Nucleus accumbens (tissue), 56 donors: Measurements from ENCODE around the gene PTPRG.
"Not testable (repeated sequence)": the region's sequence is repeated elsewhere in the genome, so short reads cannot be mapped to it uniquely, and the experiment has no call there.

ENCODE experiments used
- DNase-seq, 56 donors: peaks; one replicate each; lab custom pipeline; 2025; lab: John Stamatoyannopoulos, UW

PTPRG gene

DNA sequence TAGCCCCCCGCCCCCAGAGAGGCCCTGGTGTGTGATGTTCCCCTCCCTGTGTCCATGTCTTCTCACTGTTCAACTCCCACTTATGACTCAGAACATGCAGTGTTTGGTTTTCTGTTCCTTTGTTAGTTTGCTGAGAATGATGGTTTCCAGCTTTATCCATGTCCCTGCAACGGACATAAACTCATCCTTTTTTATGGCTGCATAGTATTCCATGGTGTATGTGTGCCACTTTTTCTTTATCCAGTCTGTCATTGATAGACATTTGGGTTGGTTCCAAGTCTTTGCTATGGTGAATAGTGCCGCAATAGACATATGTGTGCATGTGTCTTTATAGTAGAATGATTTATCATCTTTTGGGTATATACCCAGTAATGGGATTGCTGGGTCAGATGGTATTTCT lies 149.5 kb downstream of the PTPRG start:
- not testable (repeated sequence) for DNase-seq

DNA sequence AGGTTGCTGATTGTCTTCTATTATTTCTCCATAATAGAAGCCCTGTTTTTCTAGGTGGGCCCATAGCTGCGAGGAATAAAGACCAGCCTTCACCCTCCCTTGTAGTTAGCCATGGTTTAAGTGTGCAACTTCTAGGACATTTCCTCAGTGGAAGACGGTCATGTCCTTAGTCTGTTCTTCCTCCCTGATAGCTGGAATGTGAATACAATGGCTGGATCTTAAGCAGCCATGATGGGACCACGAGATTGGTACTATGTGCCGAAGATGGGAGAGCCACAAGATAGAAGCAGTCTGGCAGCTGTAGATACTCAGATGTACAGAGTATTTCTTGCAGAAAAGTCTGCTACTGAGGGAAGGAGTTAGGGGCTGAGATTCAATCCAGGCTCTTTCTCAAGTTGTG lies 152.9 kb downstream of the PTPRG start:
- DNase-seq = no peak

DNA sequence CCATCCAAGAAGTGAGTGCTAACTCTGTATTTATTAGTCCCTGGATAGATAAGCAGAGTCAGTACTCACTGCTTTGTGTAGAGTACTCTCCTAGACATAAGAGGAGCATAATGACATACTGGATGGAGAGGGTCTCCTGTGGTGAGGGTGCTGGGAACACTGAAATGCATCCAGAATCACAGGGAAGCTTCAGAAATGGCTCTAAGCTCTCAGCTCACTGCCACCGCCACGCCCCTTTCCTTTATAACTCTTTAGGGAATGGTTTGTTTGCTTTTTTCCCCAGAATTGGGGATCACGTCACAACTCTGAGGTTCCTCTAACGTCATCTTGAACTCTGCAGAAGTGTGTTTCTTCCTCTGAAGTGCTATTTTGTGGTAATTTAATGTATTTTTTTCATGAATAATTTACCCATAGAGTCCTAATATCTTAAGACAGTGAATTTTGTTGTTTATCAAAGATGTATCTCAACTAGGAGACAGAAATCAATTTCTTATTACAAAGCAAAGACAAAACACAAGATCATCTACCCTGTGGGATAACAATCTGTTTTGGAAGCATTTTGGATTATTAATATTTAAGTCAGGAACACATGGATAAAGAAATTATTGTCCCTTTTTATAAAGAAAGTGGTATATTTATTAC lies 154.6 kb downstream of the PTPRG start:
- no peak for DNase-seq

DNA sequence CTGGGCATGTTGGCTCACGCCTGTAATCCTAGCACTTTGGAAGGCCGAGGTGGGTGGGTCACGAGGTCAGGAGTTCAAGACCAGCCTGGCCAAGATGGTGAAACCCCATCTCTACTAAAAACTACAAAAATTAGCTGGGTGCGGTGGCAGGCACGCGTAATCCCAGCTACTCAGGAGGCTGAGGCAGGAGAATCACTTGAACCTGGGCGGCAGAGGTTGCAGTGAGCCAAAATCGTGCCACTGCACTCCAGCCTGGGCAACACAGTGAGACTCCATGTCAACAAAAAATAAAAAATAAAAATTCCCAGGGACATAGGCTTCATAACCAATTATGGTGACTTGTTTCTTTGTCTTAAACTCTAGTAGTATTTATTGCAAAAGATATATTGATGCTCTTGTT lies 155.3 kb downstream of the PTPRG start:
- not testable (repeated sequence) for DNase-seq

DNA sequence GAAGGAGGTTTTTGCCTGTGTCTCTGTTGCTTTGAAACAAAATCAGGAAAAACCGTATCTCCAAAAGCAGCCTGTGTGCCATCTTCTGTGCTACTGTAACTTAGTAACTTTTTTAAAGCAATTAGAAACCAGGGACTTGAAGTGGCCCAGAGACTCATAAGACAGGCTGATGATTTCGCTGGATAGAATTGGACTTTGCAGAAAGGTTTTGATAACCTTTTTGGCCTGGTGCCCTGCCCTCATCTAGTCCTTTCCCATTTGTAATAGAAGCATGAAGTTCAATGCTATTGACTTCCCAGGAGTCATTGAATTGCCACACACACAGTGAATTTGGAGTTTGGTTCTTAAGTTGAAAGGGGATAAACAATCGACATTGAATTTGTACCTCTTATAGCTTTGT lies 157.2 kb downstream of the PTPRG start:
- DNase-seq = no peak

DNA sequence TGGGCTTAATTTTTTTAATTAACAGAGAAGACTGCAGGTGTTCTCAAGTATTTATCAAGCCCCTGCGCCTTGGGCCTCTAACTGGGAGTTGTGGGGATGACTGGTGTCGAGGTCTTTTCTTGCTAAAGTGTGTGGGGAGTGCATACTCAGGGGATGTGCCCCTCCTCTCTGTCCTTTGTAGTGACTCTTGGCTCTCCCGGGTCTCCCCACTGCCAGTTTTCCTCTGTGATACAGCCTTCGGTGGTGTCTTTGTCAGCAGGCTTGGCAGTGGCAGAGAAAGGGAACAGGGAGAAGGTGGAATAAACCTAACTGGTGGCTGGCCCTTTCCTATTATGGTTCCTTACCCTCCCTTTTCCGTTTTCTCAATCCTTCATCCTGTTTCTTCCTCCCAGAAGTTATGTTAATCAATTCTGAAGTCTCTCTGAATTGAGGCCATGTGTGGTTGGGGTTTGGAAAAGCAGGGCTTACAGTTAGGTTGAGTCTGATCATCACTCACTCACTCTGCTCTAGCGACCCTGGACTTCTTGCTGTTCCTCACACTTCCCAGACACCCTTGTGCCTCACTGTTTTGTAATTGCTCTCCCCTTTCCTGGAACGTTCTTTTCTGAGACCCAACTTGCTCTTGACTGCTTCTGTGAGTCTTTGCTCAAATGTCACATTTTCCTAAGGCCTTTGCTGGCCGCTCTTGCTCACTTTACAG lies 158.1 kb downstream of the PTPRG start:
- DNase-seq = peak in 3 of 56 donors; percentile 1 to 6 (median 5)

DNA sequence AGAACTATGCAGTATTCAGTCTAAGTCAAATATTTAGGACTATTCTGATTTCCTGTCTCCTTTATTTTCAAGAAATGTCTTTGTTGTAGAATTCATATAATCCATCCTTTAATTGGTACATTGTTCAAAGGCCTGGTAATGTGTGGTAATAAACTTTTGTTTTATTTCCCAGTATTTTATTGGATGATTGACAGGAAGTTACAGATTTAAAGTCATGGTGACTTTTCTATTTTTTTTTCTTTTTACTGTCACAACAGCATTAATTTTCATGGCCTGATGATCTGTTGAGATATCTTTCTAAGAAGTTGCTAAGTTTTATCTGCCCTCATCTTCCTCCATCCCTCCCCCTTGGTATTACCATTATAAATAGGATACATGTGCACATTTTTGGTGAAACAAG lies 161.7 kb downstream of the PTPRG start:
- no peak for DNase-seq

DNA sequence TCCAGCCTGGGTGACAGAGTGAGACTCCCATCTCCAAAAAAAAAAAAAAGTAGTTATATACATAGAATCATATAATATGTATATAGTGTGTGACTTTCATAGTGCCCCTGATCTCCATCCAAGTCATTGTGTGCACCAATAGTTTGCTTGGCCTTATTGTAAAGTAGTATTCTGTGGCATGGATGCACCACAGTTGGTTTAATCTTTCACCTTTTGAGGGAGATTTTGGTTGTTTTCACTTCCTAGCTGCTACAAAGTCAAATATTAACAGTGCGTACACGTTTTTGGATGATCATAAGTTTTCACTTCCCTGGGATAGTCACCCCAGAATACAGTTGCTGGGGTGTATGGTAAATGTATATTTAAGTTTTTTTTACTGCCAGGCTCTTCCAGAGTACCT lies 162.8 kb downstream of the PTPRG start:
- no peak for DNase-seq

DNA sequence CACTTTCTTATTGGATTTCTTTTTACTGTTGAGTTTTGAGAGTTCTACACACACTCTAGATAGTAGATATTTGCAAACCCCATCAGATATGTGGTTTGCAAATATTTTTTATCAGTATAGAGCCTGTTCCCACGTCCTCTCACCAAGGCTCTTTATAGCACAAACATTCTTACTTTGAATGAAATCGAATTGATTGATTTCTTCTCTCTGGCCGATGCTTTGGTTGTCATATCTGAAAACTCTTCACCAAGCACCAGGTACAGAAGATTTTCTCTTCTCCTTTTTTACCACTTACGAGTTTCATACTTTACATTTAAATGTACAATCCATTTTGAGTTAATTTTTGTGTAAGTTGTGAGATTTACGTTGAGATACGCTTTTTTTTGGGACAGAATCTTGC lies 163.4 kb downstream of the PTPRG start:
- no peak for DNase-seq

DNA sequence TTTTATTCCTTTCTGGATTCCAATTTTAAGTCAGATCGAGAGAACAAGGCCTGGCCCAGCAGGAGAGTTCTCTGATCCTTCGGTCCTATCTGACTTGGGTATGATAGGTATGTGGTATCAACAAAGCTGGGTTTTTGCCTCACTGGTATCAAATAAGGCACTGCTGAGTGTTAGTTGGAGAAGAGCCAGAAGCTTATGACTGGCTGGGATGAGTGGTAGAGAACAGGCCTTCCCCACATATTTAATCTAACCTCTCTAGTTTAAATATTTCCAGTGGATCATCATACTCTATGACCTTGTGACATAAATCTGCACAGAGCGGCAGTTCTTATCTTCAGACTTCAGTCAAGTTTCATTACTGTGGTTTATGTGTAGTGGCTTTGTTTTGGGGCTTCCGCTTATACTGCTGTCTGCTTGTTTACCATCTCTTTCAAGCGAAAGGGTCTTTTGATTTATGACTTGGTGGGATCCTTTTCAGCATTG lies 164.5 kb downstream of the PTPRG start:
- no peak for DNase-seq

DNA sequence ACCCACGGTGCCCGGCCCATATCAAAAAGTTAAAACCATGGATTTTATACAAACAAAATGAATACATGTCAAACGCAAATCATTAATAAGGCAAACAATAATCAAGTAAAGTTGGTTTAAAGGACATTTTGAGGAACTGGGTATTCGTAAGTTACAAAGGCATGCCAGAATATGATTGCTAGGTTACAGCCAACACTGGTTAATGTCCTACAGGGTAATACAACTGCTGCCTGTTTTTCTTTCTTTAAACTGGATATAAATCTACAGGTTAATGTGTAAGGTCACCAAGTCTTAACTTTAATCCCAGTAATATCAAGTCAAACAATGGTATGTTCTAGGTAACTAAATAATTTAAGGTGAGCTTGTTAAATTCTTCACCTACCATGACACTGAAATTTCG lies 166.1 kb downstream of the PTPRG start:
- no peak for DNase-seq

DNA sequence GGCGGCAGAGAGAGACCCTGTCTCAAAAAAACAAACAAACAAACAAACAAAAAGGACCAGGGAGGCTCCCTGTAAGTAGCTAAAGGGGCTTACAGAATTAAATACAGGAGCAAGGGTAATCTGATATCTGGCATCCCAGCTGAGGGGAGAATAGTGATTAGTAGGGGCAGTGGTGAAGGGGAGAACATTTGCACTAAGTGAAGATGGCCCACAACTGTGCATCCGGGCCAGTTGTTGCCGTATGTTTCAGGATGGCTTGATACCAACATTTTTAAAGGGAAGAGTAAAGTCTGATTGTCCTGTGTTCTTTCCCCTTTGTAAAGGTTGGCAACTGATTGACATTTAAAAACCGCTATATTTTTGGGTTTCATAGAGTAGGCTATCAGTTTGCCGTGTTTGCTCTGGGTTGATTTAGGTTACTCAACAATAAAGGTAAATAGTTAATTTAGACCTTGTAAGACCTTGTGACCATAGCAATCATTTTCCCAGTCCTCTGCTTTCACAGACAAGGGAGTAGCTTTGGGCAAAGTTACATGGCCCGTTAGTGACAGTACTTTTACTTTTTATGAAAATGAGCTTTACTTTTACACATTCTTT lies 167.8 kb downstream of the PTPRG start:
- DNase-seq = no peak

DNA sequence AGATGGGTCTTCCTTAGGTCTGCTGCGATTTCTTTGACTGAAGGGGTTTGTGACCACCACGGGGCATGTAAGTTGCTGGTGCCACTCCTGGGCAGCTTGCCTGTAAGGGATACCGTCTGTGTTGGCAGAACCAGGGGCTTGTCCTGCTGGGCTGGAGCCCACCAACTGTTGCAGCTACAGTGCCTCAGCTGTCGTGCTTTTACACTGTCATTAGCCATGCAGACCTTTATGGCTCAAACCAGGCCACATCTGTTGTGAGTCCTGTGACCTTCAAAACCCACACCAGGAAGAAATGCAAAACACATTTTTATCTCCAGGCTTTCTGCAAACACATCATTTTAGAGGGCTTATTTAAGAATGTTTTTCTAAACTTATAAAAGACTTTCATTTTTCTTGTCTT lies 168.7 kb downstream of the PTPRG start:
- DNase-seq = no peak

DNA sequence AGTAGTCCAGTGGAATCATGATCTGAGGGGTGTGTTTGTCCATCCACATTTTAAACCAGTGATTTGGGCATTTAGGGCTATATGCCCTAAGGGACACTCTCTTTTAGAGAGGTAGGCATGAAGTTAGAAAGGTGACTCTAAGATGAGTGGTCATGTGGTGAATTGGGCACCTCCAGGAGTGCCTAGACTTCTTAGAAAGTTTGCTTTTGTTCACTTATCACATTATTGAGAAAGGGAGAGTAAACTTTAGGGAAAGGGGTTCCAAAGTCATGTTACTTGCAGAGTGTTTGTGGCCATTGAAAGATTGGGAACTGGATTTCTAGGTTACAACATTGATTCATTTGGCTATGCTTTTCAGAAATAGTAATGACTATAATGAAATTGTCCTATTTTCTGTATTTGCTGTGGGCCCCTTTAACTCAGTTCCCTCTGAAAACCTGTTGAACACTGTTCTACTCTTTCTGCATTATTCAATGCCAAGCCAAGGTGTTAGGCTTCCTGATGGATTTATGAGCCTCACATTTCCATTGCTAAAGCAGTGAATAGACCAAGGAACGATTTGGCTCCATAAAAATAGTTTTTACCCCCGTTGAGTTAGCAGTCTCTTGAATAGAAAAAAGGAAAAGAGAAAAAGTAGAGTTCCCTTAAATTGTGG lies 169.3 kb downstream of the PTPRG start:
- no peak for DNase-seq

DNA sequence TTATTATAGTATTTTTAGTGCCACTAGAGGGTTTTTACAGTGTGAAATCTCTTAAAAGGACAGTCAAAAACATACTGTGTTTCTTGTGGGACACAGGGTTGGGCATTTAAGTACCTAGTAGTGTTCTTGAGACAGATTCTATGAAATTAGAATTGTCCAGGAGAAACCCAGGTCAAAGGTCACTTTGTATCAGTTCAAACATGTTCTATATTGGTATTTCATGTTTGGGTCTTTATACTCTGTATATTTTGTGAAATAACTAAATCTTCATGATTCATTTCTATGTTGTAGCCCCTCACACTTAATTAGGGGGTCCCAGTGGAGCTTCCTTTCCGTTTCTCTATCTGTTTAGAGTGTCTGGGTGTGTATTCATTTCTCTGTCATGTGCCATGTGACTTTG lies 171.6 kb downstream of the PTPRG start:
- no peak for DNase-seq

DNA sequence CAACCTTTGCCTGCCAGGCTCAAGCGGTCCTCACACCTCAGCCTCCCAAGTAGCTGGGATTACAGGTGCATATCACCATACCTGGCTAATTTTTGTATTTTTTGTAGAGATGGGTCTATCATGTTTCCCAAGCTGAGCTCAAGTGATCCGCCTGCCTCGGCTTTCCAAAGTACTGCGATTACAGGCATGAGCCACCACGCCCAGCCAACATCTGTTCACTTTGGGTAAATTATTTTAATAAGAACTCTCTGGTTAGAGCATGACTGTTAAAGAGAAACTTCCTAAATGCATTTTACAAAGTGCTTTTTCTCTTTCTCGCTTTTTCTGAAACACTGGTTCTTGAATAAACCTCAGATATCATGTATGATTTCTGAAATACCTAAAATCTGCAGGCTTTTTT lies 172.5 kb downstream of the PTPRG start:
- no peak for DNase-seq

DNA sequence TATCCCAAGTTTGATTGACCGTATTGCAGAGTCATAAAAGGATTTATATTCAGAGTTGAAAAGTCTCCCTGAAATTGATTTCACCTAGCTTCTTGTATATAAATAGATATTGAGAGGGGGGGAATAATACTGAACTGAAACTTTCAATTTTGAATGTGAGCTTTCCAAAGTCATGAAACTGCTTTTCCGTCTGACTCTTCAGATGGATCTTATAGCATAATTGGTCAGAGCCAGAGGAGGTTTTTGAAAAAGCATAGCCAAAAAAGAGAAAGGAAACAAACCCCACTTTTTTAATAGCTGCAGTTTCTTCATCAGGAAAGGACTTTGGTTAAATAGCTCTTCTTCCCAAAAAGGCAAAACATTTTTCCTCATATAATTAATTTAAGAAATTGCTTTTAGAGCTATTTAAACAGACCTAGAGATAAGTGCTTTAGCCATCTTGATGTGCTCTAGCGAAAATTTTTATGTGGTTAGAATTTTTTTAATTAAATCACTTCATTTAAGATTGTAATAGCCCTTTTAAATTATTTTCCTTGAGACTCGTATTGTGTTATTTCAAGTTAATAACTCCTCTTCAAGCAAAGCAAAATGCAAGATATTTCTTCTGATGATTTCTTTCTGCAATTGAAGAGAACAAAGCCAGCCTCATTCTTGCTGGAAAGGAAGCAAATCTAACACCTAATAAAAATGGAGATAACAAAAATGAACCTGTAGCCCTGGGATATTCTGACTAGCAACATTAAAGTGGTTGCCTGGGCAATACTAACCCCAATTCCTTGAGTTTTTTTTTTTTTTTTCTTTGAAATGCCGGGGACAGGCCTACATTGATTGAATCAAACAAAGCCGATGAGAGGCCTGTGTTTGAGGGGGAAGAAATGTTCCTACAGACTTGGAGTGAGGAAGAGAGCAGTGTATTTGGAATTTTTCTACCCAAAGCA lies 173.6 kb downstream of the PTPRG start:
- DNase-seq = no peak

DNA sequence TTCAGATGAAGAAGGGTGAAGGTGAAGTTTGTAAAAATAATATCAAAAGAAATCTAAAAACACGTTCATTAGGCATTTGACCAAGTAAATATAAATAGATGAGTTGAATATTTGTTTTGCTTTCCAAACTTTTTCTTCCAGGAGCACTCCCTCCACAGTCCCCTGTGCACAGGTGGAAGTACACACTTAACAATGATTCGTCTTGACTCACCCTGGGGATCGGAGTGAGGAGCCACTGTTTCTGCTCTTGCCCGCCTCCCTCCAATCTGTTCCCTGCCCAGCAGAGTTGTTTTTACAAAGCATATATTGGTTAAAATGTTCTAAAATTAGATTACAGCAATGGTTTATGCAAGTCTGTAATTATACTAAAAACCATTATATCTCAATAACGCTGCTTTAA lies 175.1 kb downstream of the PTPRG start:
- DNase-seq = no peak

DNA sequence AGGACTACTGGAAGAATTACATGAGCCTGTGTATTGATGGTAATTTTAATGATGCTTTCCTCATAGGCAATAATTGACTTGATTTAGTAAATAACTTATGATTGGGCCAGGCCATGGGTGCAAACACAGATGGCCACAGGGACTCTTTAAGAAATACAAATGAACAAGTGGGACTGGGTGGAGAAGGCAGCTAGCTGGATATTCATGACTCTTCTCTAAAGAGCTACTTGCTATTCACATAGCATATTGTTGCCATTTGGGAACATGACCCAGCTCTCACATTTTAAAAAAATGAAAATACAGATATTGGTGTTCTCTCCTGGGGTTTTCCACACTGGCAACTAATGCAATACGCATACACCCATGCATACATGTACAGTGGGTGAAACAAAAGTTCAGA lies 178.3 kb downstream of the PTPRG start:
- DNase-seq = no peak

DNA sequence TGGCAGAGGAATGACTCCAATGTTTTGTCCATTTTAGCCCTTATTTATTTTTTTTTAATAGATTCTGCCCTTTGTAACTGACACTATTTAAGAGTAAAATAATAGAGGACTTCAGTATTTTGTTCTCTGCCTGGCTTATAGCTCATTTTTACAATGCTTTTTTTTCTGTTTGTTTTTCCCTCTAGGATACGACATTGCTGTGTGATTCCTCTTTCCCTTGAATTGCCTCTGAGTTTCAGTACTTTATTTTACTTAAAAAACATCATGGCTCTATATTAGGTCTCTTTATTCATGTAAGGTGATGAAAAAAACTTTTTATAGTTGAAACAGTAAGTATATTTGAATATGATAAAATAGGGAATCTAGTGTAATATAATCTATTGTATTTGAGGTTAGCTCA lies 179.1 kb downstream of the PTPRG start:
- DNase-seq = no peak
